Natural killer cell treated with Interleukin-12 subunit alpha and Interleukin-12 subunit beta and Interleukin-15 and Interleukin-18, amount 100 ng/mL, for 72 hours (primary cell): Measurements from ENCODE around the gene NPSR1. TPM values are rescaled to one million over a fixed set of nuclear protein-coding genes. Genes with fewer than 3 reads are reported as not detected.
"Not testable (repeated sequence)": the region's sequence is repeated elsewhere in the genome, so short reads cannot be mapped to it uniquely, and the experiment has no call there.

Experiments
- ATAC-seq, 2 donors: fragments of 150-1000 bp; cut with Tn5 transposase in 1 of 2; sonication (Bioruptor Pico), chemical (Tn5 transposase) in 1 of 2; 2 replicates each; pipeline ENCODE4 v1.10.0; 2021
- DNase-seq: peaks from one replicate; pipeline ENCODE4 v3.0.0; 2022; ENCODE audit warnings: low spot score
- H3K27ac Mint-ChIP-seq, 2 donors: 1 replicate in 1 of 2; 2 replicates in 1 of 2; pipeline ENCODE4 v1.8.0; 2022; ENCODE audit warnings: mixed read lengths in 2 of 2, mild to moderate bottlenecking in 1 of 2, moderate library complexity in 1 of 2
- H3K27me3 Mint-ChIP-seq, 2 donors: 1 replicate in 1 of 2; 2 replicates in 1 of 2; pipeline ENCODE4 v1.8.0; 2022; ENCODE audit warnings: mixed read lengths in 2 of 2
- H3K36me3 Mint-ChIP-seq: one replicate; pipeline ENCODE4 v1.8.0; 2022; ENCODE audit warnings: mixed read lengths
- H3K4me1 Mint-ChIP-seq, 2 donors: 1 replicate in 1 of 2; 2 replicates in 1 of 2; pipeline ENCODE4 v1.8.0; 2022; ENCODE audit warnings: low read depth in 2 of 2, mixed read lengths in 2 of 2, mild to moderate bottlenecking in 1 of 2
- H3K4me3 Mint-ChIP-seq: one replicate; pipeline ENCODE4 v1.8.0; 2022; ENCODE audit warnings: mixed read lengths
- H3K9me3 Mint-ChIP-seq: 2 replicates; pipeline ENCODE4 v1.8.0; 2022; ENCODE audit warnings: mixed read lengths
- total RNA-seq, 2 donors: library from RNA; stranded (reverse); gene quantifications; one replicate each; pipeline ENCODE4 v1.2.3, GENCODE V29; 2022

NPSR1 gene
- total RNA-seq, 2 donors from 2014 or later: not detected

DNA sequence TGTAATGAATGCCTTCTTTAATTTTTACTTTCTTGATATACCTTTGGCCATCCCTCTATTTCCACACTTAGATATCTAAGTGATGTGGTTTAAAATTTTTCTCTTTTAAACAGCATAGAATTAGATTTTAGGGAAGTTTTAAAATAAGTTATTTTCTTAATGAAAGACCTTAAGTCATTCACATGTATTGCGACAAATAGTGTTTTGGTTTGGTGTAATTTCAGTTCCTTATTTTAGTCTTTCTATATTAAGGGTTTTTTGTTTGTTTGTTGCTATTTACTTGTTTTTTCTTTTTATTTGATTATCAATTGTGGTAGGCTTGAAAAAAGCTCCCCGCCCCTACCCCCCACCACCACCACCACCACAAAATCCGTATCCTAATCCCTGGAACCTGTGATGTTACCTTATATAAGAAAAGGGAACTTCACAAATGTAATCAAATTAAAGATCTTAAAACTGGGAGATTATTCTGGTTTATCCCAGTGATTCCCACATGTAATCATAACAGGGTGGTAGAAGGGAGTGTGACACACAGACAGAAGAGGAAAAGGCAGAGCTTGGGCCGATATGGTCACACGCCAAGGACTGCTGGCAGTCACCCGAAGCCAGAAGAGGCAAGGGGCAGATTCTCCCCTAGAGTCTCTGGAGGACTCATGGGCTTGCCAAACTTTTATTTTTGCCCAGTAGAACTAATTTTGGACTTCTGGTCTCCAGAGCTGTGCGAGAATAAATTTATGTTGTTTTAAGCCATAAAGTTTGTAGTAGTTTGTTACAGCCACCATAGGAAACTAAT lies 149.7 kb downstream of the NPSR1 start:
- peaks cover 4% of the 10 kb centered on the region for H3K9me3 Mint-ChIP-seq
- DNase-seq: no peak
- no peaks in the 10 kb centered on the region for H3K4me1 Mint-ChIP-seq
- no peaks in the 10 kb centered on the region for H3K36me3 Mint-ChIP-seq
- no peak overlapping the region for H3K4me3 Mint-ChIP-seq
- peaks cover 14 to 26% of the 10 kb centered on the region in 2 donors for H3K27me3 Mint-ChIP-seq
- no peak overlapping the region for H3K27ac Mint-ChIP-seq
- no peak for ATAC-seq

DNA sequence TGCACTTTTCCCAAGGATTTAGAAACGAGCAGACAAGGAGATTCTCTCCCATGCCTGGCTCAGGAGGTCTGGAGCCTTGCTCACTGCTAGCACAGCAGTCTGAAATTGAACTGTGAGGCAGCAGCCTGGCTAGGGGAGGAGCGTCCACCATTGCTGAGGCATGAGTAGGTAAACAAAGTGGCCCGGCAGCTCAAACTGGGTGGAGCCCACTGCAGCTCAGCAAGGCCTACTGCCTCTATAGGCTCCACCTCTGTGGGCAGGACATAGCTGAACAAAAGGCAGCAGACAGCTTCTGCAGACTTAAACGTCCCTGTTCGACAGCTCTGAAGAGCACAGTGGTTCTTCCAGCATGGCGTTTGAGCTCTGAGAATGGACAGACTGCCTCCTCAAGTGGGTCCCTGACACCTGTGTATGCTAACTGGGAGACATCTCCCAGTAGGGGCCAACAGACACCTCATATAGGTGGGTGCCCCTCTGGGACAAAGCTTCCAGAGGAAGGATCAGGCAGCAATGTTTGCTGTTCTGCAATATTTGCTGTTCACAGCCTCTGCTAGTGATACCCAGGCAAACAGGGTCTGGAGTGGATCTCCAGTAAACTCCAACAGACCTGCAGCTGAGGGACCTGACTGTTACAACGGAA lies 156.3 kb downstream of the NPSR1 start:
- not testable (repeated sequence) for ATAC-seq, H3K36me3 Mint-ChIP-seq, H3K4me3 Mint-ChIP-seq, H3K4me1 Mint-ChIP-seq, H3K9me3 Mint-ChIP-seq, H3K27ac Mint-ChIP-seq, DNase-seq
- peaks cover 15 to 18% of the 10 kb centered on the region in 2 donors for H3K27me3 Mint-ChIP-seq

DNA sequence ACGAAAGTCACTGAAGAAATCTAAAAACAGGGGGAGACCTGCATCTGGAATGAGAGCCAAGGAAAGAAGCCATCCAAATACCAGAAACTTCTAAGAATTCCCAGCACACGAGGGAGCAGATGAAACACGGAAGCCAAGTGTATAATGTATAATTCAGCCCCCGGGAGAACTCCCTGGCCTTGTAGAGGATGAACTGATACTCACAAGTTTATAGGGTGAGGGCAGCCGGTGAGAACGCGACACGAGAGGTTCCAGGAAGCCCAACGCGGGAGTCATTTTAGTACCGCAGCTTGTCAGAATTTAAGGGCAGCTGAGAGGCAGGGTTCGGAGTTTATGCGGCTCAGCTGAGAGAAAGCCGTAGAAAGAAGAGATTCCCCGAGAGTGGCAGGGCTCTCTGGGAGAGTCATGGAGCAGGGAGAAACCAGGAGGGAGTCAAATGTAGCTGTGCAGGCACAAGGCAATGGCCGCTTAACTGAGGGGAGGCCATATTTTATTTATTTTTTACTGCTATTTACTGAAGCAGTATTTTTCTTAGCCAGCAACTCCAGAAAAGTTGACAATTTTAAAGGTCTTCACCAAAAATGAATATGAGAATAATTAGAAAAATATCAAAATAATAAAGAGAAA lies 164.0 kb downstream of the NPSR1 start:
- no peaks in the 10 kb centered on the region for H3K36me3 Mint-ChIP-seq
- no peaks in the 10 kb centered on the region for H3K9me3 Mint-ChIP-seq
- H3K4me1 Mint-ChIP-seq: no peaks in the 10 kb centered on the region
- no peak for ATAC-seq
- H3K4me3 Mint-ChIP-seq: no peak overlapping the region
- peaks cover 0 to 9% of the 10 kb centered on the region in 2 donors for H3K27me3 Mint-ChIP-seq
- no peak overlapping the region for H3K27ac Mint-ChIP-seq
- no peak for DNase-seq

DNA sequence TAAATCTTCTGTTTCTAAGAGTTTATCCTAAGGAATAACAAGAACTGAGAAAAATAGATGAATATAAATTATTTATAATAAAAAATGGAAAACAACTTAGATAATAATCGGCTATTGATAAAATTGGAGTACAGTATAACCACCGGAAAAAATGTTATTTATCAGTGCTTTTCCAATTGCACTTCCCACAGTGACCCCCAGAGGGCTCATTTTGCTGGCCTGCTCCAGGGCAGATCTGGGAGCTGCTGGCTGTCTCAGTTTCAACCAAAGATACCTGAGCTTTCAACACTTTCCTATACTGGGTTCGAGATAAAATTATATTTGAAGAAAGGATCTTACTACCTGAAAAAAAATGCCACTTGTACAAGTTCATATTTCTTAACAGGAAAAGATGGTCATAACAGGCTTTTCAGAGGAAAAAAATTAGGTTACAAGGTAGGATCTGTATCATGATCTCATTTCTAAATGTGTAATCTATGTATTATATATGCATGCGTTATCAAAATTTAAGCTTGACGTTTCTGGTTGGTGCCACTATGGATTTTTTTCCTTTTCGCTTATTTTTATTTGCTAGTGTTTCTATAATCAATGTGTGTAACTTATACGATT lies 165.7 kb downstream of the NPSR1 start:
- H3K9me3 Mint-ChIP-seq: no peaks in the 10 kb centered on the region
- no peak overlapping the region for H3K27ac Mint-ChIP-seq
- no peaks in the 10 kb centered on the region for H3K36me3 Mint-ChIP-seq
- no peak overlapping the region for H3K4me3 Mint-ChIP-seq
- DNase-seq (no peak), ATAC-seq (no peak)
- no peaks in the 10 kb centered on the region for H3K4me1 Mint-ChIP-seq
- H3K27me3 Mint-ChIP-seq: peaks cover 0 to 15% of the 10 kb centered on the region in 2 donors

DNA sequence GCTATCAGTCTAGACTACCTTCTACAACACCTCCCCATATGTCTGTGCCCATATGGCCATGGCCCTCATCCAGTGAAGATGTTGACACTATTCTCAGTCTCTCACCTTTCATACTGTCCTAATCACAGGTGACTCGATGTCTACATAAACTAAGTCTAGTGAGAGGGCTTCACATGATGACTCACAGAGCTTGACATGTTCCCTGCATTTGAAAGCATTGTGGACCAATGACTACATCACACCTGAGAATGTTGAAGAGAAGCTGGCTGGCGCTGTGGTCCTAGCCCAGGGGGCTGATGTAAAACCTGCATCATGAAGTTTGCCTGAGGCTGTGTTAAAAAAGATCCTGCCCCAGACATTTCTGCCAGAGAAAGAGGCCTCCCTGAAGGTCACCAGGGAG lies 167.2 kb downstream of the NPSR1 start:
- Mint-ChIP-seq H3K27ac (no peak overlapping the region), H3K9me3 (no peaks in the 10 kb centered on the region), H3K27me3 (peaks cover 0 to 15% of the 10 kb centered on the region in 2 donors), H3K36me3 (no peaks in the 10 kb centered on the region), H3K4me1 (no peaks in the 10 kb centered on the region), H3K4me3 (no peak overlapping the region)
- ATAC-seq: peak in 1 of 2 donors; percentile 38
- no peak for DNase-seq

DNA sequence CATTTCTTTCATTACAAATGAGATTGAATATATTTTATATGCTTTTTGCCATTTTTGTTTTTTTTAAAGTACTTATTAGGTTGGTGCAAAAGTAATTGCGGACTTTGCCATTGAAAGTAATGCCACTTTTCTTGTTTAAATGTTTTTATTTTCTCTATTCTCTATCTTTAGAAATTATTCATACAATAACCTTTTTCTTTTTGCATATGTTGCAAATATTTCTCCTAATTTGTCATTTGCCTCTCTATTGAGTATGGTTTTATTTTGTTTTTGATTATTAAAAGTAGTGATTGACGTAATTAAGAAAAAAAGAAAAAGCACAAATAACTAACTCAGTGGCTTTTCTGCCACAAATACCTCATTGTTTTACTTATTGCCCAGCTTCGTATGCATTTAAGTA lies 172.4 kb downstream of the NPSR1 start:
- DNase-seq: no peak
- H3K4me3 Mint-ChIP-seq: no peak overlapping the region
- no peak overlapping the region for H3K27ac Mint-ChIP-seq
- no peaks in the 10 kb centered on the region for H3K4me1 Mint-ChIP-seq
- peaks cover 7 to 9% of the 10 kb centered on the region in 2 donors for H3K27me3 Mint-ChIP-seq
- H3K36me3 Mint-ChIP-seq: no peaks in the 10 kb centered on the region
- ATAC-seq: no peak
- no peaks in the 10 kb centered on the region for H3K9me3 Mint-ChIP-seq

DNA sequence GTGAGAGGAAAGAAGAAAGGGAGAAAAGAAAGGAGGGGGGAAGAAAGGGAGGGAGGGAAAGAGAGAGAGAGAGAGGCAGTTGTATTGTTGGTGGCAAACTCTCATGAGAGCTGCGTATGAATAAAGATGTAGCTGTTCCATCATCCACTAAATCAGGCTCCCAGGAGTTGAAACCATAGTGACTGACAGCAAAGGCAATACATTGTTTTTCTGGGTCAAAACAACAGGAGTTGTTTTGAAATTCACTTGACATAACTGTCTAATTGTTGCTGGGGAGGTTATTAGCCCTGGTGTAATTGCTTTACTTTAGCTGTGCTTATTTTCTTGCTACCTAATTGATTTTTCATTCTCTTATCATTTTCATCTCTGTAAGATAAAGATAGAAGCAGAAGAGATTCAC lies 173.4 kb downstream of the NPSR1 start:
- Mint-ChIP-seq H3K9me3 (no peaks in the 10 kb centered on the region), H3K36me3 (no peaks in the 10 kb centered on the region), H3K27ac (no peak overlapping the region), H3K27me3 (peaks cover 11% of the 10 kb centered on the region in 2 donors), H3K4me3 (no peak overlapping the region), H3K4me1 (no peaks in the 10 kb centered on the region)
- DNase-seq (no peak), ATAC-seq (no peak)

DNA sequence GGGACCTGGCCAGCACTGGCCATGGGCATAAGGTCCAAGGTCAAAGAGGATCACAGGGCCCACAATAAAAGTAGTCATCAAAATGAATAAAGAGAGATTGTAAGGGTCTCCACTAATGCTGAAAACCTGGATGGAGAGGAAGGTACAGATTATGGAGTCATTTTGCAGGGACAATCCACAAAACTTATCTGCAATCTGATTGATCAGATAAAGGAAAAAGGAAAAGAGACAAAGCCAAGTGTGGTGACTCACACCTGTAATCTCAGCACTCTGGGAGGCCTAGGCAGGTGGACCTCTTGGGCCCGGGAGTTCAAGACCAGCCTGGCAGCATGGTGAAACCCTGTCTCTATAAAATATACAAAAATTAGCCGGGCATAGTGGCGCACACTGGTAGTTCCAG lies 174.0 kb downstream of the NPSR1 start:
- H3K36me3 Mint-ChIP-seq: no peaks in the 10 kb centered on the region
- no peak for ATAC-seq
- H3K4me1 Mint-ChIP-seq: no peaks in the 10 kb centered on the region
- H3K27ac Mint-ChIP-seq: no peak overlapping the region
- H3K27me3 Mint-ChIP-seq: peaks cover 11 to 14% of the 10 kb centered on the region in 2 donors
- H3K4me3 Mint-ChIP-seq: no peak overlapping the region
- no peaks in the 10 kb centered on the region for H3K9me3 Mint-ChIP-seq
- no peak for DNase-seq

DNA sequence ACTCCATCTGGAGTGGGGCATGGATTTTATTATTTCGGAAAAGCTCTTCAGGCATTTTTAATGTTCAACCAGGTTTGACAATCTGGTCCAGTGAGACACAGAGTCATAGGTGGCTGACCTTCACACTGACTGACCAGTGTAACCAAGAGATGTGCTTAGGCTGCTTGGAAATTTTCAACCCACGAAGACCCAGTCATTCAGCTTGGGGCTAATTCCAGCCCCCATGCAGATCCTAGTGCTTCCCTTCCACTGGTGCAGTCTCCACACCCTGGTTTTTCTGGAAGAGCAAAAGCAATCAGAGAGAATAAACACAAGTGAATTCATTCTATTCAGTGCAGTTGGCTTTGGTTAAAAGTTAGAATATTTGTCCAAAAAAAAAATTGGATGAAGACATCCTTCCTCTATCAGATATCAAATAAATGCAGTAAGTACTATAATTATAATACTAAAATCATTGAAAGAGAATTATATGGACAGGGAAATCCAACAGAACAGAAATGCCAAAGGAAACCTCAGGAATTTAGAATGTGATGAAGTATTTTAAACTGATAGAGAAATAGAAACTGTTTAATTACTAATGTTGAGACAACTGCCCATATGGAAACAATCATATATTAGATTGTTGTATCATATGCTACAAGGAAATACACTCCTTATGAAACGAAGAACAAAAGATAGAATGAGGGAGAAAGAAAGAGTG lies 178.0 kb downstream of the NPSR1 start:
- Mint-ChIP-seq H3K27ac (no peak overlapping the region), H3K4me3 (no peak overlapping the region), H3K27me3 (peaks cover 20 to 27% of the 10 kb centered on the region in 2 donors), H3K9me3 (no peaks in the 10 kb centered on the region), H3K4me1 (no peaks in the 10 kb centered on the region), H3K36me3 (no peaks in the 10 kb centered on the region)
- ATAC-seq (no peak), DNase-seq (no peak)

DNA sequence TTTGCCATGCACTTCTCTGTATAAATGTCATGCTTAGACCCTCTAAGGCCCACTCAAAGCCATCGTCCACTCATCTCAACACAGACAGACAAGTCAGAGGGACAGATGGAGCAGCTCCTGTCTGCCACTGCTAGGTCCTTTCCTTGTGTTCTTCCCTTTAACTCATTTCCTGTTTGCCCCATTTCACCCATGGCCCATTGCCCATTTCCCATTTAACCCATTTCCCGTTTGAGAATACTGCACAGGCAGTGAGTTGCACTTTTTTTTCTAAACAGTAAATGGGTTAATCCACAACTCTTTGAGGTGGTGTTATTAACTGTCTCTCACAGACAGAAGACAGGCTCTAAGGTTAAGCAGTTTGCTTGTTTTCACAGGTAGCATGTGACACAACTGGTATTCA lies 179.3 kb downstream of the NPSR1 start:
- Mint-ChIP-seq H3K4me3 (no peak overlapping the region), H3K4me1 (no peaks in the 10 kb centered on the region), H3K27ac (no peak overlapping the region), H3K36me3 (no peaks in the 10 kb centered on the region), H3K27me3 (peaks cover 20 to 25% of the 10 kb centered on the region in 2 donors), H3K9me3 (no peaks in the 10 kb centered on the region)
- no peak for ATAC-seq
- DNase-seq: no peak

DNA sequence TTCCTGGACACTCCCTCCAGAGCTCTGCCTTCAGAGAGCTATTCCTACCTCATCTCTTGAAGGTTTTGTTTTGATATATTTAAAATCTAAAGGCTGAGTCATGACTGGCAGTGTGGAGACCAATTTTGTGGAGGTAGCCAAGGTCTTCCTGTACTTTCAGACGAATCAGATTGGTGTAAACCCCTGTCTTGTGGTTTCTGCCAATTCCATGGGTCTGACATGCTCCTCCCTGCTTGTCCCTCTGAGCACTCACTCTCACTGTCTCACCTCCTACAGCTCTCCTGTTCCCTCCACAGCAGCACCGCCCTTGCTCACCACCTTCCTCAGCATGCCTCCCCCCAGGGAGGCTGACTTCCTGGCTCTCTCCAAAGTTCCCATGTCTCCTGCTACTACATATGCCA lies 179.8 kb downstream of the NPSR1 start:
- DNase-seq (no peak), ATAC-seq (no peak)
- Mint-ChIP-seq H3K36me3 (no peaks in the 10 kb centered on the region), H3K9me3 (no peaks in the 10 kb centered on the region), H3K4me3 (no peak overlapping the region), H3K4me1 (no peaks in the 10 kb centered on the region), H3K27me3 (peaks cover 21 to 25% of the 10 kb centered on the region in 2 donors), H3K27ac (no peak overlapping the region)

DNA sequence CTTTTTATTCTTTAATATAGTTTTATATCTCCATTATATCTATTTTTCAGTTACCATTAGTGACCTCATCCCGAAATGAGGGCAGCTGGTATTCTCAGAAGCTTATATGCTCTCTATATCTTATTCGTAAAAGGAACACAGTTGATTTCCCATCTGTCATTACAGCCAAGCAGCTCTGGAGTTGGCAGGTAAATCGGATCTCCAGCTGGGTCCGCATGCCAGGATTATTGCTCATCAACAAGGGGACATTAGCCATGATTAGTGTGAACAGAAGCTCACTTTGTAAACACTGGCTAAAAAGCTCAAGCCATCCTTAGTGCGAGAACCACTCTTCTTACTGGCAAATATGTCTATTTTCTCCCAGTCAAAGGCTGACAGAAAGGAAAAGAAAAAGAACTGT lies 180.3 kb downstream of the NPSR1 start:
- Mint-ChIP-seq H3K27me3 (peaks cover 25% of the 10 kb centered on the region in 2 donors), H3K9me3 (no peaks in the 10 kb centered on the region), H3K36me3 (no peaks in the 10 kb centered on the region), H3K4me1 (no peaks in the 10 kb centered on the region), H3K27ac (no peak overlapping the region), H3K4me3 (no peak overlapping the region)
- ATAC-seq: no peak
- no peak for DNase-seq

DNA sequence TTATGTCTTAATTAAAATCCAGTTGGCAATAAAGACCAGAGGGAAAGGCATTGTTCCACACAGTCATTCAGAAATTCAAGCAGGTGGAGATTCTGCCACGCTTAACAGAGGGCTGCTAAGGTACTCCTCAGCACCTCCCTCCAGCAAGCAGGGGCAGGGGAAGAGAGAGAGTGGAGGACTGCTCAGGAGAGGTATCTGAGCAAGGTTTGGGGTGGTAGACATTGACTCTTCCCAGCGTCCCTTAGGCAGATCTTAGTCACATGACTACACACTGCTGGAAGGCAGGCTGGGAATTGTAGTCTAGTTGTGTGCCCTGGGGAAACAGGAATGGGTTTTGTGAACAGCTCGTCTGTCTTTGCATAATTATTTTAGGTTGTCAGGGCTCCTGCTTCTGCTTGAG lies 181.6 kb downstream of the NPSR1 start:
- no peak for ATAC-seq
- no peak for DNase-seq
- no peaks in the 10 kb centered on the region for H3K9me3 Mint-ChIP-seq
- no peak overlapping the region for H3K4me3 Mint-ChIP-seq
- H3K36me3 Mint-ChIP-seq: no peaks in the 10 kb centered on the region
- no peak overlapping the region for H3K27ac Mint-ChIP-seq
- H3K27me3 Mint-ChIP-seq: peaks cover 25% of the 10 kb centered on the region in 2 donors
- no peaks in the 10 kb centered on the region for H3K4me1 Mint-ChIP-seq
